ENCODE measurements around the gene CCN2.

CCN2 gene

DNA sequence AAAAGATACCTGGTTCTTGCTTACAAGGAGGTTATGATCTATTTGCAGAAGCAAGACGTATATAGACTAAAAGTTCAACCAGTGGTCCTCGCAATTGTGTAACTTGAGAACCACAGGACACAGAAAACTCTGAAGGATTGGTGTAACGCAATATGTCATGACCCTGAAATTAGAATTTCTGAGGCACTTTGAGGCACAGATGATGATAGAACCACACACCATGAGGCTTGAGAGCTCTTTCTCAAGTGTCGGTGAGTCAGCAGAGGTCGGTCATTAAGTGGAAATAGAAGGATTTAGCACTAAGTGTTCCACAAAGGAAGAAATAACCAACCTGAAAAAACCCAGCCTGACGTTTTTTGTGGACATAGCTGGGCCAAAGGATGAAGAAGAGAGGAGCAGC, 15.3 kb upstream of the CCN2 start:
- DNase-seq: peak; percentile 39

DNA sequence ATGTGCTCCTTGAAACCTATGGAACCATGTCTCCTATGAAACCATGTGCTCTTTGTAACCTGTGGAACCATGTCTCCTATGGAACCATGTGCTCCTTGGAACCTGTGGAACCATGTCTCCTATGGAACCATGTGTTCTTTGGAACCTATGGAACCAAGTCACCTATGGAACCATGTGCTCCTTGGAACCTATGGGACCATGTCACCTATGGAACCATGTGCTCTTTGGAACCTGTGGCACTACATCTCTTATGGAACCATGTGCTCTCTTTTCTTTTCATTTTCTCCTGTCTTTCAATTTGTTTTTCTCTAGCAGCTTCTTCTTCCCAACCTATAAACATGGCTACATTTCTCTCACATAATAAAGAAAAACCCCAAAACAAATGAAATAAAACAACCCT, 11.9 kb upstream of the CCN2 start:
- DNase-seq: no peak

DNA sequence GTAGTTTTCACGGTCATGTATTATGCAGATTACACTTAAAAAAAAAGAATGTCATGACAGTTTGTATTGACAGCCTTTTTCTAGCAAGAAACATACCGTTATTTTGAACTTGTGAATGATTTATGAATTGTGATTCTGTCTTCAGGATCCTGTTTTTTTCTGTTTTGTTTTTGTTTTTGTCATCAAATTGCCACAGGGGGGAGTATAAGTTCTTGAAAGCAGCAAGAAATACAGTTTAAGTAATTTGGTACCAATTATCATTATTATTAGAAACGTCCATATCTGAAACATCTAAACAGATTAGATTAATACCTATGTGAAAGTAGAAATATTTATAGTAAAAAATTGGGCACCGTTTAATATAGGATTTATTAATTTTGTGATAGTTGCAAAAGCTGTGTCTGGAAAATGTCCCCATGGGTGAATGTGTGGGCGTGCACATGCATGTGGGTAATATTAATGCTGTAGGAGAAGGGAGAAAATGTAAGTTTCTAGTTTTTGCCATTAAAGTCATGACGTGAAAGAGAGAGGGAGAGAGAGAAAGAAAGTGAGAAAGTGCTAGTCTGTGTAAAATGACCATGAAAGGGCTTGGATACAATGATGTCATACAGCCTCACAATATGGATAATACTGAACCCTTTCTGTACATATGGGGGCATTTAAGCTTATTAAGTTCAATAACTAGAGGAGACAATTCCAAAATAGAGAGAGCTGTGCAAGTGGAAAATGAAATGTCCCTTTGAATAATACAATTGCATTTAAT, 9.4 kb upstream of the CCN2 start:
- DNase-seq: peak; percentile 55

GRCh38 chr6:131958542-131959470, 7.6 kb upstream of the CCN2 start:
- DNase-seq: peak; percentile 52

DNA sequence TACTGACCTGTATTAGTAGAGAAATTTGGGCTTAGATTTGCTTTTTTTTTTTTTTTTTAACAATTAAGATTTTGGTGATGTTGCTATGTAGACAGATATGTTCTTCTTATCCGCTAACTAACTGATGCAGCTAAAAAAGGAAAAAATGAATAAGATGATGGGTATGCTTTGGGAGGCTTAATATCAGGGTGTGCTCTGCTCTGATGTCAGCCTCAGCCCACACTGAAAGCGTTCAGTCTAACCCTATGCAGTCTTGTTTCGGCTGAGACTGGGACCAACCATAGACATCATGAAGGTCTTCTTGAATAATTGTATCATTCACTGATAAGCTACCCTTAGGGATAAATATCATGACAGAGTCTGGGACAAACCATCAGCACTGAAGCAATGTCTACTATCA, 6.9 kb upstream of the CCN2 start:
- no peak for DNase-seq

DNA sequence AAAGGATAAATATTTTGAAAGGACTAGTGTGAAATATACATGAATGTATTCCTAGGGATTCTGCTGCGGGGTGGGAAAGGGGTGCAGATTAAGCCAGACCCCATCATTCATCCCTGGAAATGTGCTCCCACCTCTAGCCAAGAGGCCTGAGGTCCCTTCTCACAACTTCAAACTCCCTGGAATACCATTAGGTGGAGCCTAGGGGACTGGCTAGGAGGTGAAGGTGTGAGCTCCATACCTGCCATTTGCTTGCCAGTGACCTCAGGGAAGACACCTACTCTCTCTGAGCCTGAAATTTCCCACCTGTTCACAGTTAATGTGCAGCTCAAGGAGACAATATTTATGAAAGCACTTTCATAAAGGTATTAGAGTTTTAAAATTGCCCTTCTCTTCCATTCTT, 4.7 kb upstream of the CCN2 start:
- no peak for DNase-seq

DNA sequence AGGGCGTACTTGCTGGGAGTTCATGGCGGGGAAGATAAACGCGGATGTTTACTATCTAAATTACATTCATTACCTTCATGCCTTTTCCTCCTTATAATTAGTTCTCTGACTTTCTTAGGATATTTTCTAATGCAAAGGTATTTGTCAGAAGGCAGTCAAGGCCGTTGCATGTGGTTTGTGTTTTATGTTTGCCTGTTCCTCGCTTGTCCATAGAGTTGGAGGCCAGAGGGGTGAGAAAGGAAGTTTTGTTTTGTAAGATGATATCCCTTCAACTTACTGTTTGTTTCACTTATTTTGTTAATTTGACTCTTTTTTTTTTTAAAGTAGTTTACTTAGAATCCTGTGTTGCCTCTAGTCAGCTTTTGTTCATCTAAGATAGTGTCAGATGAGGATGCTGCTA, 4.0 kb upstream of the CCN2 start:
- no peak for DNase-seq

DNA sequence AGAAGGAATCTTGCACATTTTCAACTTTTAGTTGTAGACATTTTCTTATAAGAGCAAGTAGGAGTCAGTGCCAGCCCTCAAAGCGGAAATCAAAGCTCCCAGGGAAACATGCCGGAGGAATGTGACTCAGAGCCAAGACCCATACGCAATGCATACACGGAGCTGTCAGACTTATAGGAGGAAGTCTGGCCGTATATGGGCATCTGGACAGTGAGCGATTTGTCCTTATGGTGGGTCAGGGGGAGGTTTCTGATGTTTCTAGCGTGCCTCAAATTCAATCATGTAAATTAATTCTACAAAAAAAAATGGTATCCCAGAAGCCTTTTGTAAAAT, 3.6 kb upstream of the CCN2 start:
- DNase-seq: peak; percentile 99

- peak; percentile 90 for DNase-seq
Observed at GRCh38 chr6:131954059-131954774, 3.0 kb upstream of the CCN2 start.

GRCh38 chr6:131952886-131953509, 1.8 kb upstream of the CCN2 start:
- DNase-seq: peak; percentile 60

GRCh38 chr6:131951576-131952230, 531 bp upstream of the CCN2 start:
- no peak for DNase-seq

DNA sequence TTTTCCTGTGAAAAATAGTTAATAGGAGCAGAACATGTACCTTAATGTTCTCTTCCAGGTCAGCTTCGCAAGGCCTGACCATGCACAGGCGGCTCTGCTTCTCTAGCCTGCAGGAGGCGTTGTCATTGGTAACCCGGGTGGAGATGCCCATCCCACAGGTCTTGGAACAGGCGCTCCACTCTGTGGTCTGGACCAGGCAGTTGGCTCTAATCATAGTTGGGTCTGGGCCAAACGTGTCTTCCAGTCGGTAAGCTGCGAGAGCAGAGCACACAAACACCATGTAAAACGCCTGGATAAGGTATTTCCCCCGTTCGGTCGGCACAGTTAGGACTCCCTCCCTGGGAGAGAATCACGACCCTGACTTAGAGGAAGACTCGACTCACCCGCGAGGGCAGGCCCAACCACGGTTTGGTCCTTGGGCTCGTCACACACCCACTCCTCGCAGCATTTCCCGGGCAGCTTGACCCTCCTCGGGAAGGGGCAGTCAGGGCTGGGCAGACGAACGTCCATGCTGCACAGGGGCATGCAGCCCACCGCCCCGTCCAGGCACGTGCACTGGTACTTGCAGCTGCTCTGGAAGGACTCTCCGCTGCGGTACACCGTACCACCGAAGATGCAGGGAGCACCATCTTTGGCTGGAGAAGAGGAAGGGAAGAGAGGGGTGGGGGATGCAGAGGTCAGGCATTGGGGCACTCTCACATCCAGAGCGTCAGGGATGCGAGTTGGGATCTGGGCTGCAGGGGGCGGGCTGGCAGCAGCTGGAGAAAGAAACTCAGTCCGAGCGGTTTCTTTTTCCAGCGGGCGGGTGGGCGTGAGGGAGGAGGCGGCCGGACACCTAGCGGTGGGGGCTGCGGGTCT, 1.0 kb downstream of the CCN2 start:
- DNase-seq: peak; percentile 86

- DNase-seq: peak; percentile 80
Observed at GRCh38 chr6:131949620-131949908, 1.6 kb downstream of the CCN2 start.

GRCh38 chr6:131948692-131949619, 2.2 kb downstream of the CCN2 start:
- peak; percentile 73 for DNase-seq

DNA sequence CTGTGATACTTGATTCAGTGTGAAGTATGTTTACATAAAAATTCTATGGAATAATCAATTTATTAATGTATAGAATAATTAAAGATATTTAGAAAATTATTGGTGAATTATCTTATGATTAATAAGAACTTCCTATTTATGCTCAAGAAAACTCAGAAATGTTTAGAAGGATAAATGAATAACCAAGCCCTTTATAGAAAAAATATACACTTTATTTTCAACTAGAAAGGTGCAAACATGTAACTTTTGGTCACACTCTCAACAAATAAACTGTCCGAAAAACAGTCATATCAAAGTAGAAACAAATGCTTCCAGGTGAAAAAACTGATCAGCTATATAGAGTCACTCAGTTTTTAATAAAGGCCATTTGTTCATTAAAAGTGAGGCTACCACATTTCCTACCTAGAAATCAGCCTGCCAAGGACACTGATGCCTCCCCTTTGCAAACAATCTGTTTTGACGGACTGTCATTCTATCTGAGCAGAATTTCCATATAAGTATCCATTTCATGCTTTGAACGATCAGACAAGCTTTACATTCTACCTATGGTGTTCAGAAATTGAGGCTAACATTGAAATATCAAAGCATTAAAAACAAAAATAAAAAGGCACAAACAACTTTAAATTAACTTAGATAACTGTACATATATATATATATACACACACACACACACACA, 3.0 kb downstream of the CCN2 start:
- DNase-seq: peak; percentile 61

DNA sequence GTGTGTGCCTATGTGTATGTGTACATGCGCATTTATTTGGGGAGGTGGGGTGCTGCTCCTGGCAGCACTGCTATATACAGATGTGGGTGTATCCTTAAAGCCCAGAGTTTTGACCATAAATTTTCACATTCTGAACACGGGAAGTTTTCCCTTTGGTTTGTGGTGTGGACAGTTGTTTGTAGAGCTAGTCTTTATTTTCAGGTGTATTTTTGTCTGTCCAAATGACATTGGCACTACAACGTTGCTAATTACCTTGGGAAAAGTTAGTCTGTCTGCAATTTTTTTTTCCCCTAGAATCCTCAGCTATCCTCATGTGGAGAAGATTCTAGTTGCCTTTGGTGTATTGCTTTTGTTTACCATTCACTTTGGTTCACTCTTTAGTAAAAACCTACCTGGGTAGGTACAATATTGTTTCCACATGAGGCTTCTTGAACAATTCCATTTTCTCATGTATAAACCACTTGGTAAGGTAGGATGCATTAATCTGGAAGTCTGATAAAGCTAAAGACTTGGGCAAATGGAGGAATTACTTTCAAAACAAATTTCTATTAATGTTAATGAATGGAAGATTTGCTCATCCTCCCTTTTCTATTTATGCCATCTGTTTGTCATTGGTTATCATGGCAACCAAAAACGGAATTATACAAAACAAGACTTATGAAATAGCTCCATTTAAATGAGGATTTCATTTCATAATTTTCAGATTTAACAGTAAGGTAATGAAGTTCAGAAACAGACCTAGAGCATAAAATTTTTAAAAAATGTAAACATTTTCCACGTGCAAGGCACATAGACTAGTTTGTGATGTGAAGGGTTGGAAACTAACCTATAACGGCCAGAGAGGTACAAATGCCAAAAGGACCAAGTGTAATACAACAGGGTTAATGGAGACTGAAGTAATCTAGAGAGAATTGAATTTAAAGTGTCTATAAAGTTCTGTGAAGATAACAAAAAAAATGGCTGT, 3.9 kb downstream of the CCN2 start:
- DNase-seq: peak; percentile 86

DNA sequence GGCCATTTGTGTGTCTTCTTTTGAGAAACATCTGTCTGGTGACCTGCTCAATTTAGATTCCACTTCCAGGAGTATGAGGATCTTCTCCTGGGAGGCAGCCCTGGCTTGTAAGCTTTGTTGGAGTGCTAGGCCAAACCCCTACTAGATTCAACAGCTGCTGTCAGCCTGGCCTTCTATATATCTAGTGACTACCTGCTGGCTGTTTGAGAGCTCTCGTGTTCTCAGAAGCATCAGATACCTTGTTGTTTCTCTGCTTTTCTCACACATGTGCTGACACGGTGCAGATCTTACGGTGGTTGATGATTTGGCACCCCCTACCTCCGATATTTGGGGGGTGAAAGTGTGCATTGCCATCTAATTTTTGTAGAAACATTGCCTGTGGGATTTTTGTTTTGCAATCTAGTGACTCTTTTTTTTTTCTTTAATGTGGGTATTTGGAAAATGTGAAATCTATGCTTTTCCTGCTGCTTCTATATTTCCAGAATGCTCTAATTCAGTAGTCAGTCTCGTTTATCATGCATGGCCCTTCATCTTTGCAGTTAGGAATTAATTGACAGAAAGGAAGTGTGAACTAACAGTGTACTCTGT, 4.7 kb downstream of the CCN2 start:
- peak; percentile 80 for DNase-seq

DNA sequence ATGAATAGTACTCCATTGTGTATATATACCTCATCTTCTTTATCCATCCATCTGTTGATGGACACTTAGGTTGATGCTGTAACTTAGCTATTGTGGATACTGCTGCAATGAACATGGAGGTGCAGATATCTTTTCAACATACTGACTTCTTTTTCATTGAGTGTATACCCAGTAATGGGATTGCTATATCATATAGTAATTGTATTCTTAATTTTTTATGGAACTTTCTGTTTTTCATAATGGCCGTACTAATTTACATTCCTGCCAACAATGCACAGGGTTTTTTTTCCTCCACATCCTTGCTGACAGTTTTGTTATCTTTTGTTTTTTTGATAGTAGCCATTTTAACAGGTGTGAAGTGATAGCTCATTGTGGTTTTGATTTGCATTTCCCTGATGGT, 5.2 kb downstream of the CCN2 start:
- DNase-seq: no peak

All from fibroblast of skin of scalp (primary cell).